ENCODE measurements around the gene APOC1. TPM values are rescaled to one million over a fixed set of nuclear protein-coding genes. Genes with fewer than 3 reads are reported as not detected.

Gene APOC1
- total RNA-seq, 4 donors from 2014 or later, result 38.6 to 58.3 (median 47.7) TPM

GRCh38 chr19:44939668-44940067 is 25.3 kb downstream of the APOC1 start:
- Histone ChIP-seq H3K4me1 (no peaks in the 10 kb centered on the region), H3K4me3 (no peak overlapping the region), H3K27me3 (no peaks in the 10 kb centered on the region), H3K9me3 (no peaks in the 10 kb centered on the region), H3K27ac (no peak overlapping the region), H3K36me3 (no peaks in the 10 kb centered on the region)
- TF ChIP-seq EP300 (IDR thresholded peaks at IDR 0.05), result no peak
- TF ChIP-seq POLR2AphosphoS5 (IDR thresholded peaks at IDR 0.05), result no peak
- no peak for TF ChIP-seq CTCF (IDR thresholded peaks at IDR 0.05)
- no peak for TF ChIP-seq POLR2A (IDR thresholded peaks at IDR 0.05)
- 72% methylated on average over 5 of the region's 5 CpGs for WGBS
- DNase-seq (ENCODE audit: low spot score in 2 of 2), result no peak

GRCh38 chr19:44942067-44942571 is 27.7 kb downstream of the APOC1 start, which contains the start of gene APOC4:
Gene APOC4, plus strand, starts transcription at chr19:44942237. Its CDS starts 41 bp downstream, at chr19:44942278.
- 84% methylated on average over 14 of the region's 14 CpGs for WGBS
- no peak for TF ChIP-seq CTCF (IDR thresholded peaks at IDR 0.05)
- TF ChIP-seq EP300 (IDR thresholded peaks at IDR 0.05), result no peak
- no peak for TF ChIP-seq POLR2A (IDR thresholded peaks at IDR 0.05)
- no peak for TF ChIP-seq POLR2AphosphoS5 (IDR thresholded peaks at IDR 0.05)

GRCh38 chr19:44943801-44944249 is 29.4 kb downstream of the APOC1 start:
- Histone ChIP-seq H3K36me3 (no peaks in the 10 kb centered on the region), H3K4me1 (no peaks in the 10 kb centered on the region), H3K4me3 (no peak overlapping the region), H3K27ac (no peak overlapping the region), H3K27me3 (no peaks in the 10 kb centered on the region), H3K9me3 (no peaks in the 10 kb centered on the region)
- TF ChIP-seq POLR2AphosphoS5 (IDR thresholded peaks at IDR 0.05), result no peak
- no peak for TF ChIP-seq CTCF (IDR thresholded peaks at IDR 0.05)
- no peak for TF ChIP-seq EP300 (IDR thresholded peaks at IDR 0.05)
- TF ChIP-seq POLR2A (IDR thresholded peaks at IDR 0.05), result no peak
- WGBS, result 62% methylated on average over 10 of the region's 10 CpGs
- DNase-seq (ENCODE audit: low spot score in 2 of 2), result no peak

More at GRCh38 chr19:44942067-44942571, 27.7 kb downstream of the APOC1 start, which contains the start of gene APOC4:
- Histone ChIP-seq H3K9me3 (no peaks in the 10 kb centered on the region), H3K27me3 (no peaks in the 10 kb centered on the region), H3K4me1 (no peaks in the 10 kb centered on the region), H3K36me3 (no peaks in the 10 kb centered on the region), H3K27ac (no peak within 1 kb of the TSS), H3K4me3 (no peak within 1 kb of the TSS)
- no peak for DNase-seq (ENCODE audit: low spot score in 2 of 2)

- WGBS, result 93% methylated on average over 13 of the region's 13 CpGs
These were observed 32.7 kb downstream of the APOC1 start for GRCh38 chr19:44947041-44947581.

More at GRCh38 chr19:44947041-44947581, 32.7 kb downstream of the APOC1 start:
- H3K27ac ChIP-seq, result no peak overlapping the region
- no peak for DNase-seq (ENCODE audit: low spot score in 2 of 2)
- no peak for TF ChIP-seq CTCF (IDR thresholded peaks at IDR 0.05)
- H3K36me3 ChIP-seq, result peaks cover 10% of the 10 kb centered on the region
- peaks cover 10% of the 10 kb centered on the region for H3K4me1 ChIP-seq
- H3K4me3 ChIP-seq, result no peak overlapping the region
- no peaks in the 10 kb centered on the region for H3K27me3 ChIP-seq
- H3K9me3 ChIP-seq, result no peaks in the 10 kb centered on the region

Measured in suprapubic skin (tissue), 4 donors.